ENCODE measurements around the gene SELENON.

Gene SELENON

GRCh38 chr1:25799352-25799934, 550 bp upstream of the SELENON start:
- peak overlapping the region; percentile 16 for H3K4me3 ChIP-seq (ENCODE audit: low read depth, low read length)
- TF ChIP-seq CTCF (IDR thresholded peaks at IDR 0.05; ENCODE audit: borderline replicate concordance, insufficient read depth, low read depth, low read length) = no peak

- H3K4me3 ChIP-seq (ENCODE audit: low read depth, low read length) = peak overlapping the region; percentile 23
These were observed 847 bp downstream of the SELENON start for GRCh38 chr1:25800703-25801377.

GRCh38 chr1:25802915-25803314, 2.9 kb downstream of the SELENON start:
- no peak overlapping the region for H3K4me3 ChIP-seq (ENCODE audit: low read depth, low read length)
- TF ChIP-seq CTCF (IDR thresholded peaks at IDR 0.05; ENCODE audit: borderline replicate concordance, insufficient read depth, low read depth, low read length) = 0 out of 2 replicates have a peak, but pooled peaks have one; percentile 17

More at GRCh38 chr1:25800703-25801377, 847 bp downstream of the SELENON start:
- no peak for TF ChIP-seq CTCF (IDR thresholded peaks at IDR 0.05; ENCODE audit: borderline replicate concordance, insufficient read depth, low read depth, low read length)

GRCh38 chr1:25803368-25803767, 3.4 kb downstream of the SELENON start:
- TF ChIP-seq CTCF (IDR thresholded peaks at IDR 0.05; ENCODE audit: borderline replicate concordance, insufficient read depth, low read depth, low read length) = no peak
- no peak overlapping the region for H3K4me3 ChIP-seq (ENCODE audit: low read depth, low read length)

- TF ChIP-seq CTCF (IDR thresholded peaks at IDR 0.05; ENCODE audit: borderline replicate concordance, insufficient read depth, low read depth, low read length) = no peak
- H3K4me3 ChIP-seq (ENCODE audit: low read depth, low read length) = no peak overlapping the region
These were observed 4.4 kb downstream of the SELENON start for GRCh38 chr1:25804244-25804963.

GRCh38 chr1:25804964-25805862, 5.2 kb downstream of the SELENON start:
- no peak for TF ChIP-seq CTCF (IDR thresholded peaks at IDR 0.05; ENCODE audit: borderline replicate concordance, insufficient read depth, low read depth, low read length)

More at GRCh38 chr1:25804964-25805862, 5.2 kb downstream of the SELENON start:
- no peak overlapping the region for H3K4me3 ChIP-seq (ENCODE audit: low read depth, low read length)
